A673 (cell line): ENCODE measurements around the gene MIDN.

Source experiments
- EZH2 ChIP-seq: fragments of 200-600 bp; sonication (generic); IDR thresholded peaks from 2 replicates; pipeline ENCODE4 v1.6.1; 2017; ENCODE audit warnings: borderline replicate concordance, low read depth, mild to moderate bottlenecking, mixed read lengths, antibody characterized with exemption, low read length; ENCODE audit not compliant: poor library complexity, severe bottlenecking
- TF ChIP-seq, protein P1 (sequence below): fragments of 300-800, 200-600 bp; sonication (generic); conservative IDR thresholded peaks from 2 replicates; pipeline ENCODE4 v1.5.1; 2017; ENCODE audit warnings: low read depth, mild to moderate bottlenecking, antibody characterized with exemption, low read length, moderate library complexity, mixed read lengths

DNA sequence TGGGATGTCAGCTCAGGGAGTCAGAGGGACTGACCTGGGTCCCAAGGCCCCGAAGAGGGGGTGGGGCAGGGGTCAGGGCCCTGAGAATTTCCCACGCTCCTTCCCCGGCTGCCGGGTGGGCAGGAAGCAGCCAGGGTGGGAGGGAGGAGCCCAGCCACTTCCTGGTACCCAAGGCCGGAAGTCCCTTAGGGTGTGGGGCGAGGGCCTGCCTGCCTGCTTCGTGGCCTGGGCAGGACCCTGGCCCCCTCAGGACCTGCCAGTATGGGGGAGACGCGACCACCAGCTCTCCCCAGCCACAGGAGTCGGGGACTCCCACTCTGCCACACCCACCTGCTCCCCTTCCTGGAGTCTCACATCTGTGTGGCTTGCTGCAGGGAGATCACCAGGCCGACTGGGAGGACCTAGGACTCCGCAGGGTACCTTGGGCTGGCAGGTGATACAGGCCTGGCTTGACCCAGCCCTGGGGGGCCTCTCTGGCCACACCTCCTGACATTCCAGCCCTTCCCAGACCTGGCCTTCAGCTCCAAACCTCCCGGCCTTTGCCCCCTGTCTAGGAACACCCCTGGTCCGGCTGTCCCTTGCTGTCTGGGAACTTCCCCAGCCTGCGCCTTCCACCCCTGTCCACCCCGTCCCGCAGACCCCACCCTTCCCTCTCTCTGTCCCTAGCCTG lies 11.0 kb downstream of the MIDN start:
- TF ChIP-seq, protein P1, sequence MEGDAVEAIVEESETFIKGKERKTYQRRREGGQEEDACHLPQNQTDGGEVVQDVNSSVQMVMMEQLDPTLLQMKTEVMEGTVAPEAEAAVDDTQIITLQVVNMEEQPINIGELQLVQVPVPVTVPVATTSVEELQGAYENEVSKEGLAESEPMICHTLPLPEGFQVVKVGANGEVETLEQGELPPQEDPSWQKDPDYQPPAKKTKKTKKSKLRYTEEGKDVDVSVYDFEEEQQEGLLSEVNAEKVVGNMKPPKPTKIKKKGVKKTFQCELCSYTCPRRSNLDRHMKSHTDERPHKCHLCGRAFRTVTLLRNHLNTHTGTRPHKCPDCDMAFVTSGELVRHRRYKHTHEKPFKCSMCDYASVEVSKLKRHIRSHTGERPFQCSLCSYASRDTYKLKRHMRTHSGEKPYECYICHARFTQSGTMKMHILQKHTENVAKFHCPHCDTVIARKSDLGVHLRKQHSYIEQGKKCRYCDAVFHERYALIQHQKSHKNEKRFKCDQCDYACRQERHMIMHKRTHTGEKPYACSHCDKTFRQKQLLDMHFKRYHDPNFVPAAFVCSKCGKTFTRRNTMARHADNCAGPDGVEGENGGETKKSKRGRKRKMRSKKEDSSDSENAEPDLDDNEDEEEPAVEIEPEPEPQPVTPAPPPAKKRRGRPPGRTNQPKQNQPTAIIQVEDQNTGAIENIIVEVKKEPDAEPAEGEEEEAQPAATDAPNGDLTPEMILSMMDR = no peak
- no peak for TF ChIP-seq EZH2
